HCT116 (cell line): ENCODE data around the gene TIMD4.

ENCODE experiments used
- CEBPB ChIP-seq: IDR thresholded peaks from 2 replicates; pipeline ENCODE4 v1.6.1; 2012; ENCODE audit warnings: low read depth
- ELF1 ChIP-seq: IDR thresholded peaks from 2 replicates; pipeline ENCODE4 v1.6.1; 2012; ENCODE audit warnings: low read depth, borderline replicate concordance
- EZH2 ChIP-seq: fragments of 200-600 bp; sonication (generic); IDR thresholded peaks from 2 replicates; pipeline ENCODE4 v1.6.1; 2017; ENCODE audit warnings: antibody characterized with exemption, mixed run types
- POLR2A ChIP-seq: IDR thresholded peaks from 2 replicates; pipeline ENCODE4 v1.7.0; 2011; ENCODE audit warnings: borderline replicate concordance; ENCODE audit not compliant: insufficient read depth, insufficient read length; ENCODE audit errors: extremely low read depth
- YY1 ChIP-seq: IDR thresholded peaks from 2 replicates; pipeline ENCODE4 v1.6.1; 2011; ENCODE audit warnings: low read length, low read depth, moderate library complexity, mild to moderate bottlenecking; ENCODE audit not compliant: insufficient replicate concordance; ENCODE audit errors: extremely low read depth
- ZFX ChIP-seq: fragments of 450-650 bp; IDR thresholded peaks from 2 replicates; pipeline ENCODE4 v1.6.1; 2017
- TF ChIP-seq, protein P1 (sequence below): IDR thresholded peaks from 2 replicates; pipeline ENCODE4 v1.6.1; 2012; ENCODE audit warnings: low read depth
- TF ChIP-seq, protein P2 (sequence below), 3 experiments: fragments of 200-600 bp in 1 of 3; sonication (generic) in 1 of 3; IDR thresholded peaks in 2 of 3; conservative IDR thresholded peaks in 1 of 3; 2 replicates each; pipeline ENCODE4 v1.5.1; 2012 to 2017; ENCODE audit warnings: low read depth in 2 of 3, low read length in 2 of 3, antibody characterized with exemption in 1 of 3, borderline replicate concordance in 1 of 3, control low read depth in 1 of 3, mild to moderate bottlenecking in 1 of 3, mixed read lengths in 1 of 3, mixed run types in 1 of 3, moderate library complexity in 1 of 3; ENCODE audit not compliant: insufficient read depth in 1 of 3

DNA sequence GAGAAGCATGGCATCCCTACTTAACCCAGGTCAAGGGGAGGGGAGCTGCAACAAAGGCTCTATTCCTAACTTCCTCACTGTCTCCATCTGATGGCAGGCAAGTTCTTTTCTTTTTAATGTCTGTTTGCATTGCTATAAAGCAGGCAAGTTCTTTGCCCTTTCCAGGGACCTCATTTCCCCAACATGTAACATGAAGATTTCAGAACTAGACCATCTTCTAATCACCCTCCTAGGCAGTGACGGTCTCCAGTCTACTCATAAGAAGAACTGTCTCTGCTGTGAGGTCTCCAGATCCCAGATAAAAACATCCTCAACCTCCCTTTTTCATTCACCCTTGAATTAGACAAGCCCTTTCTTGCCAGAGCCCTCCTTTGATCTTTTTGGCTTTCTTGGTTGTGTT, 70.8 kb downstream of the TIMD4 start:
- no peak for TF ChIP-seq ELF1
- no peak for TF ChIP-seq POLR2A
- TF ChIP-seq, protein P1, sequence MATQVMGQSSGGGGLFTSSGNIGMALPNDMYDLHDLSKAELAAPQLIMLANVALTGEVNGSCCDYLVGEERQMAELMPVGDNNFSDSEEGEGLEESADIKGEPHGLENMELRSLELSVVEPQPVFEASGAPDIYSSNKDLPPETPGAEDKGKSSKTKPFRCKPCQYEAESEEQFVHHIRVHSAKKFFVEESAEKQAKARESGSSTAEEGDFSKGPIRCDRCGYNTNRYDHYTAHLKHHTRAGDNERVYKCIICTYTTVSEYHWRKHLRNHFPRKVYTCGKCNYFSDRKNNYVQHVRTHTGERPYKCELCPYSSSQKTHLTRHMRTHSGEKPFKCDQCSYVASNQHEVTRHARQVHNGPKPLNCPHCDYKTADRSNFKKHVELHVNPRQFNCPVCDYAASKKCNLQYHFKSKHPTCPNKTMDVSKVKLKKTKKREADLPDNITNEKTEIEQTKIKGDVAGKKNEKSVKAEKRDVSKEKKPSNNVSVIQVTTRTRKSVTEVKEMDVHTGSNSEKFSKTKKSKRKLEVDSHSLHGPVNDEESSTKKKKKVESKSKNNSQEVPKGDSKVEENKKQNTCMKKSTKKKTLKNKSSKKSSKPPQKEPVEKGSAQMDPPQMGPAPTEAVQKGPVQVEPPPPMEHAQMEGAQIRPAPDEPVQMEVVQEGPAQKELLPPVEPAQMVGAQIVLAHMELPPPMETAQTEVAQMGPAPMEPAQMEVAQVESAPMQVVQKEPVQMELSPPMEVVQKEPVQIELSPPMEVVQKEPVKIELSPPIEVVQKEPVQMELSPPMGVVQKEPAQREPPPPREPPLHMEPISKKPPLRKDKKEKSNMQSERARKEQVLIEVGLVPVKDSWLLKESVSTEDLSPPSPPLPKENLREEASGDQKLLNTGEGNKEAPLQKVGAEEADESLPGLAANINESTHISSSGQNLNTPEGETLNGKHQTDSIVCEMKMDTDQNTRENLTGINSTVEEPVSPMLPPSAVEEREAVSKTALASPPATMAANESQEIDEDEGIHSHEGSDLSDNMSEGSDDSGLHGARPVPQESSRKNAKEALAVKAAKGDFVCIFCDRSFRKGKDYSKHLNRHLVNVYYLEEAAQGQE = no peak
- TF ChIP-seq, protein P2, sequence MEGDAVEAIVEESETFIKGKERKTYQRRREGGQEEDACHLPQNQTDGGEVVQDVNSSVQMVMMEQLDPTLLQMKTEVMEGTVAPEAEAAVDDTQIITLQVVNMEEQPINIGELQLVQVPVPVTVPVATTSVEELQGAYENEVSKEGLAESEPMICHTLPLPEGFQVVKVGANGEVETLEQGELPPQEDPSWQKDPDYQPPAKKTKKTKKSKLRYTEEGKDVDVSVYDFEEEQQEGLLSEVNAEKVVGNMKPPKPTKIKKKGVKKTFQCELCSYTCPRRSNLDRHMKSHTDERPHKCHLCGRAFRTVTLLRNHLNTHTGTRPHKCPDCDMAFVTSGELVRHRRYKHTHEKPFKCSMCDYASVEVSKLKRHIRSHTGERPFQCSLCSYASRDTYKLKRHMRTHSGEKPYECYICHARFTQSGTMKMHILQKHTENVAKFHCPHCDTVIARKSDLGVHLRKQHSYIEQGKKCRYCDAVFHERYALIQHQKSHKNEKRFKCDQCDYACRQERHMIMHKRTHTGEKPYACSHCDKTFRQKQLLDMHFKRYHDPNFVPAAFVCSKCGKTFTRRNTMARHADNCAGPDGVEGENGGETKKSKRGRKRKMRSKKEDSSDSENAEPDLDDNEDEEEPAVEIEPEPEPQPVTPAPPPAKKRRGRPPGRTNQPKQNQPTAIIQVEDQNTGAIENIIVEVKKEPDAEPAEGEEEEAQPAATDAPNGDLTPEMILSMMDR (IDR thresholded peaks at IDR 0.05 in 2 of 3, conservative IDR thresholded peaks at IDR 0.05 in 1 of 3; ENCODE audit: borderline replicate concordance in 1 of 3, insufficient read depth in 1 of 3, low read depth in 2 of 3, low read length in 2 of 3) = no peak
- TF ChIP-seq EZH2 = no peak
- TF ChIP-seq ZFX = no peak
- TF ChIP-seq YY1 = no peak
- TF ChIP-seq CEBPB = no peak
